Measurements from ENCODE around the gene DNAJC11.
"Not testable (repeated sequence)": the region's sequence is repeated elsewhere in the genome, so short reads cannot be mapped to it uniquely, and the experiment has no call there.

The DNAJC11 gene

DNA sequence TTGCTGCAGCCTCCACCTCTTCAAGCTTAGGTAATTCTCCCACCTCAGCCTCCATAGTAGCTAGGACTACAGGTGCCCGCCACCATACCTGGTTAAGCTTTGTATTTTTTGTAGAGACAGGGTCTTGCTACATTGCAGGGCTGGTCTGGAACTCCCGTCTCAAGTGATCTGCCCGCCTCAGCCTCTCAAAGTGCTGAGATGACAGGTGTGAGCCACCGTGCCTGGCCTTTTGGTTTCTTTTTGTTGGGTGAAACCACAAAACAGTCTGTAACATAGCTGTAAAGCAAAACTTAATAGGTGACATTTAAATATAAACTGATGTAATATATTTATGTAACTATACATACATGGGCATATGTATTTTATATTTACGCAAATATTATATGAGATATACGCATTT, 3.1 kb upstream of the DNAJC11 start:
- Histone ChIP-seq H3K79me1 (ENCODE audit: low read depth, low read length) (peaks cover 8% of the 10 kb centered on the region), H3K4me1 (ENCODE audit: control insufficient read depth in 2 of 2, insufficient read depth in 1 of 2, low read depth in 1 of 2, low read length in 2 of 2) (peaks cover 5 to 6% of the 10 kb centered on the region in 2 donors), H3K18ac (ENCODE audit: low read length) (no peak overlapping the region), H4K8ac (ENCODE audit: low read depth, low read length) (no peak overlapping the region), H3K9me3 (replicated peaks in 1 of 2; ENCODE audit: control insufficient read depth in 2 of 2, insufficient read depth in 1 of 2, low read depth in 1 of 2, low read length in 2 of 2) (peaks cover 0 to 2% of the 10 kb centered on the region in 2 donors), H3K23ac (ENCODE audit: low read depth, low read length, poor library complexity) (no peak overlapping the region), H2AK5ac (ENCODE audit: low read depth, low read length) (no peak overlapping the region), H3K4me3 (ENCODE audit: low read length in 2 of 2) (no peak overlapping the region), H3K9ac (ENCODE audit: low read depth, low read length, poor library complexity) (no peak overlapping the region), H3K27me3 (ENCODE audit: control insufficient read depth in 3 of 3, insufficient read depth in 3 of 3, low read depth in 1 of 3, low read length in 3 of 3) (peaks cover 0 to 16% (median 3%) of the 10 kb centered on the region in 3 experiments), H2BK15ac (ENCODE audit: low read length) (no peak overlapping the region), H3K4ac (ENCODE audit: low read length) (peak overlapping the region; percentile 23), H3K36me3 (replicated peaks in 1 of 2; ENCODE audit: control insufficient read depth in 2 of 2, insufficient read depth in 2 of 2, low read length in 2 of 2) (no peaks in the 10 kb centered on the region), H2BK120ac (ENCODE audit: low read depth, low read length) (no peak overlapping the region), H2BK12ac (ENCODE audit: low read length) (no peak overlapping the region), H3K4me2 (ENCODE audit: insufficient read depth, low read length, poor library complexity, severe bottlenecking) (no peak overlapping the region), H3K14ac (ENCODE audit: low read length) (no peak overlapping the region), H2AFZ (ENCODE audit: low read length) (no peak overlapping the region), H3K27ac (replicated peaks; ENCODE audit: low read length) (no peak overlapping the region), H4K91ac (ENCODE audit: low read depth, low read length, poor library complexity) (no peak overlapping the region), H2BK5ac (ENCODE audit: low read length) (no peak overlapping the region)
- DNase-seq (ENCODE audit: low spot score), result no peak
- no CpG with 5 or more reads among the region's 6 CpGs for WGBS, 2 donors (ENCODE audit: extremely low coverage in 2 of 2, insufficient read length in 2 of 2, insufficient replicate concordance in 1 of 2)

DNA sequence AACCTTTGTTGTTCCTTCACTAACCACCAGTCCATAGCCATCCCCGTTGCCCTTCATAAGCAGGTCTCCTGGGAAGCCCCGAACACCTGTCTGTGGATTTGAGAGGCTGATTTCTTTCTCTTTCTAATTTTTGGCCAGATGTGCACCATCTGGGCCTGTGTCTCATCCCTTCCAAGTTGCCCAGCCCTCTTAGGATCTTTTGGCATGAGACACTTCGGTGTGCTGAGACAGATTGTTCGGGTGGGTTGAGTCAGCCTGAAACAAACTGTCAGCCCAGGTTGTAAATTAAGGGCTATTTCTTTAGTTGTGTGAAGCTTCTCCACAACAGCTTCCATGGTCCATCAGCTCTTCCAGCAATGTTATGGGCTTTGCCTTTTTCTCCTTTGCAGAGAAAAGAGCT, 1.4 kb upstream of the DNAJC11 start:
- peak overlapping the region; percentile 15 for H2AFZ ChIP-seq (ENCODE audit: low read length)

DNA sequence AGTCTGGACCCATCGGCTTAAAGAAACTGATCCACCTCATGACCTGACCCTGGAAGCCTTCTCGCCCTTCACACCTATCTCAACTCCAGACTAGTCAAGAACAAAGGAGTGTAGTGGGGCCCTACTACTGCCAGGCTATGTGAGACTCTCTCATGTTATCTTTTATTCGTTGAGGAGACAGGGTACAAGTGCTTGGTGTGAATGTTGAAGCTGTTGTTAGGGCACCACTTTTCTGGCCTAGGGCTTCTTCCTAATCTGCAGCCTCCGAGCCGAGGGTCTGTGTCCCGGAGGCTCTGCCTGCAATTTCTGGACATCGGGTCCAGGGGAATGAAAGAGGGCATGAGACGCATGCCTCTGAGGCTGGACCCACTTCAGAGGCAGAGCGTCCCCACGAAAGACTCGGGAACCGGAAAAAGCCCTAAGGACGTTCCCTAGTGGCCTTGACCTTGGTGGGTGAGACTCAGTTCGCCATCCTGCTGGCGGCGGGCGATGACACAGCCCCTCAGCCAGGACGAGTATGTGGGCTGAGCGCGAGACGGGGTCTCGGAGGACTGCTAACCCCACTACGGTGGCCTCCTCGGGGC, 671 bp downstream of the DNAJC11 start:
- Histone ChIP-seq H3K27ac (replicated peaks; ENCODE audit: low read length) (no peak overlapping the region), H2BK5ac (ENCODE audit: low read length) (no peak overlapping the region)

More for the DNA sequence above, 1.4 kb upstream of the DNAJC11 start:
- Histone ChIP-seq H3K4me2 (ENCODE audit: insufficient read depth, low read length, poor library complexity, severe bottlenecking) (no peak overlapping the region), H2BK5ac (ENCODE audit: low read length) (no peak overlapping the region), H2AK5ac (ENCODE audit: low read depth, low read length) (no peak overlapping the region), H3K9me3 (replicated peaks in 1 of 2; ENCODE audit: control insufficient read depth in 2 of 2, insufficient read depth in 1 of 2, low read depth in 1 of 2, low read length in 2 of 2) (peaks cover 0 to 2% of the 10 kb centered on the region in 2 donors), H3K23ac (ENCODE audit: low read depth, low read length, poor library complexity) (no peak overlapping the region), H3K14ac (ENCODE audit: low read length) (no peak overlapping the region), H3K9ac (ENCODE audit: low read depth, low read length, poor library complexity) (no peak overlapping the region), H2BK12ac (ENCODE audit: low read length) (no peak overlapping the region), H2BK15ac (ENCODE audit: low read length) (no peak overlapping the region), H3K4ac (ENCODE audit: low read length) (no peak overlapping the region), H3K4me1 (ENCODE audit: control insufficient read depth in 2 of 2, insufficient read depth in 1 of 2, low read depth in 1 of 2, low read length in 2 of 2) (peaks cover 6 to 7% of the 10 kb centered on the region in 2 donors), H3K4me3 (ENCODE audit: low read length in 2 of 2) (no peak overlapping the region), H3K36me3 (replicated peaks in 1 of 2; ENCODE audit: control insufficient read depth in 2 of 2, insufficient read depth in 2 of 2, low read length in 2 of 2) (peaks cover 0 to 6% of the 10 kb centered on the region in 2 donors), H3K27ac (replicated peaks; ENCODE audit: low read length) (no peak overlapping the region), H3K18ac (ENCODE audit: low read length) (no peak overlapping the region), H4K8ac (ENCODE audit: low read depth, low read length) (no peak overlapping the region), H4K91ac (ENCODE audit: low read depth, low read length, poor library complexity) (no peak overlapping the region), H3K79me1 (ENCODE audit: low read depth, low read length) (peaks cover 11% of the 10 kb centered on the region), H3K27me3 (ENCODE audit: control insufficient read depth in 3 of 3, insufficient read depth in 3 of 3, low read depth in 1 of 3, low read length in 3 of 3) (peaks cover 0 to 13% (median 3%) of the 10 kb centered on the region in 3 experiments), H2BK120ac (ENCODE audit: low read depth, low read length) (no peak overlapping the region)
- no peak for DNase-seq (ENCODE audit: low spot score)
- no CpG with 5 or more reads among the region's 4 CpGs for WGBS, 2 donors (ENCODE audit: extremely low coverage in 2 of 2, insufficient read length in 2 of 2, insufficient replicate concordance in 1 of 2)

DNA sequence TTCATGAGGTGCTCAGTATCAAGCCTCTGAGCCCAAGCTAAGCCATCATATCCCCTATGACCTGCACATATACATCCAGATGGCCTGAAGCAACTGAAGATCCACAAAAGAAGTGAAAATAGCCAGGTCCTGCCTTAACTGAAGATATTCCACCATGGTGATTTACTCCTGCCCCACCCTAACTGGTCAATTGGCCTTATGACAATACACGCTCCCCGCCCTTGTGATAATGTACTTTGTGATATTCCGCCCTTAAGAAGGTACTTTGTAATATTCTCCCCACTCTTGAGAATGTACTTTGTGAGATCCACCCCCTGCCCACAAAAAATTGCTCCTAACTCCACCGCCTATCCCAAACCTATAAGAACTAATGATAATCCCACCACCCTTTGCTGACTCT, 1.7 kb downstream of the DNAJC11 start:
- H3K9me3 ChIP-seq (replicated peaks in 1 of 2; ENCODE audit: control insufficient read depth in 2 of 2, insufficient read depth in 1 of 2, low read depth in 1 of 2, low read length in 2 of 2); H3K27ac ChIP-seq (replicated peaks; ENCODE audit: low read length); H3K9ac ChIP-seq (ENCODE audit: low read depth, low read length, poor library complexity); H3K4me1 ChIP-seq (ENCODE audit: control insufficient read depth in 2 of 2, insufficient read depth in 1 of 2, low read depth in 1 of 2, low read length in 2 of 2); H2BK15ac ChIP-seq (ENCODE audit: low read length); H3K23ac ChIP-seq (ENCODE audit: low read depth, low read length, poor library complexity); H2AFZ ChIP-seq (ENCODE audit: low read length); H2AK5ac ChIP-seq (ENCODE audit: low read depth, low read length); H3K27me3 ChIP-seq (ENCODE audit: control insufficient read depth in 3 of 3, insufficient read depth in 3 of 3, low read depth in 1 of 3, low read length in 3 of 3); H3K4ac ChIP-seq (ENCODE audit: low read length); H2BK12ac ChIP-seq (ENCODE audit: low read length); H2BK120ac ChIP-seq (ENCODE audit: low read depth, low read length); H3K14ac ChIP-seq (ENCODE audit: low read length); H4K8ac ChIP-seq (ENCODE audit: low read depth, low read length); H2BK5ac ChIP-seq (ENCODE audit: low read length); H3K18ac ChIP-seq (ENCODE audit: low read length); DNase-seq (ENCODE audit: low spot score); H3K4me2 ChIP-seq (ENCODE audit: insufficient read depth, low read length, poor library complexity, severe bottlenecking); H4K91ac ChIP-seq (ENCODE audit: low read depth, low read length, poor library complexity): not testable (repeated sequence)
- WGBS, 2 donors (ENCODE audit: extremely low coverage in 2 of 2, insufficient read length in 2 of 2, insufficient replicate concordance in 1 of 2), result no CpG with 5 or more reads among the region's 4 CpGs
- Histone ChIP-seq H3K36me3 (replicated peaks in 1 of 2; ENCODE audit: control insufficient read depth in 2 of 2, insufficient read depth in 2 of 2, low read length in 2 of 2) (peaks cover 2 to 13% of the 10 kb centered on the region in 2 donors), H3K79me1 (ENCODE audit: low read depth, low read length) (peaks cover 15% of the 10 kb centered on the region), H3K4me3 (ENCODE audit: low read length in 2 of 2) (peak overlapping the region in 1 of 2 donors; percentile 91)

More for the DNA sequence above, 671 bp downstream of the DNAJC11 start:
- Histone ChIP-seq H3K4ac (ENCODE audit: low read length) (peak overlapping the region; percentile 53), H3K79me1 (ENCODE audit: low read depth, low read length) (peaks cover 15% of the 10 kb centered on the region), H3K9ac (ENCODE audit: low read depth, low read length, poor library complexity) (peak overlapping the region; percentile 95), H2BK12ac (ENCODE audit: low read length) (no peak overlapping the region), H3K4me3 (ENCODE audit: low read length in 2 of 2) (peak overlapping the region; percentile 91 to 95), H2AK5ac (ENCODE audit: low read depth, low read length) (peak overlapping the region; percentile 88), H2BK120ac (ENCODE audit: low read depth, low read length) (no peak overlapping the region), H2AFZ (ENCODE audit: low read length) (peak overlapping the region; percentile 82), H3K27me3 (ENCODE audit: control insufficient read depth in 3 of 3, insufficient read depth in 3 of 3, low read depth in 1 of 3, low read length in 3 of 3) (no peaks in the 10 kb centered on the region), H4K91ac (ENCODE audit: low read depth, low read length, poor library complexity) (no peak overlapping the region), H4K8ac (ENCODE audit: low read depth, low read length) (no peak overlapping the region), H2BK15ac (ENCODE audit: low read length) (no peak overlapping the region), H3K18ac (ENCODE audit: low read length) (peak overlapping the region; percentile 93), H3K14ac (ENCODE audit: low read length) (no peak overlapping the region), H3K23ac (ENCODE audit: low read depth, low read length, poor library complexity) (peak overlapping the region; percentile 14), H3K36me3 (replicated peaks in 1 of 2; ENCODE audit: control insufficient read depth in 2 of 2, insufficient read depth in 2 of 2, low read length in 2 of 2) (peaks cover 2 to 13% of the 10 kb centered on the region in 2 donors), H3K4me1 (ENCODE audit: control insufficient read depth in 2 of 2, insufficient read depth in 1 of 2, low read depth in 1 of 2, low read length in 2 of 2) (peaks cover 6 to 7% of the 10 kb centered on the region in 2 donors), H3K9me3 (replicated peaks in 1 of 2; ENCODE audit: control insufficient read depth in 2 of 2, insufficient read depth in 1 of 2, low read depth in 1 of 2, low read length in 2 of 2) (peaks cover 0 to 2% of the 10 kb centered on the region in 2 donors), H3K4me2 (ENCODE audit: insufficient read depth, low read length, poor library complexity, severe bottlenecking) (peak overlapping the region; percentile 77)
- no CpG with 5 or more reads among the region's 24 CpGs for WGBS, 2 donors (ENCODE audit: extremely low coverage in 2 of 2, insufficient read length in 2 of 2, insufficient replicate concordance in 1 of 2)
- no peak for DNase-seq (ENCODE audit: low spot score)

Measured in neuronal stem cell (in vitro differentiated cells).